IMR-90 (cell line): ENCODE measurements around the gene CHM. TPM values are rescaled to one million over a fixed set of nuclear protein-coding genes. Genes with fewer than 3 reads are reported as not detected.

Source experiments
- ATAC-seq: fragments of 200-7000 bp; cut with Tn5 transposase; 2 replicates; pipeline ENCODE4 v1.9.1; 2020; ENCODE audit warnings: low read depth, mild to moderate bottlenecking, moderate library complexity
- BruUV-seq: library from RNA; stranded (reverse); fragments of 400-500 nt; replicated peaks from 2 replicates; lab custom pipeline; 2021; lab: Mats Ljungman, UMichigan
- CTCF ChIA-PET: fragments of 300-600 bp; formaldehyde crosslinking; extraction: SDS; loops from one replicate; lab custom pipeline; 2021; ENCODE audit warnings: antibody characterized with exemption; lab: Yijun Ruan, JAX
- POLR2A ChIA-PET: fragments of 300-600 bp; sonication (Branson Sonifier 250); formaldehyde crosslinking; loops from one replicate; lab custom pipeline; 2022; ENCODE audit warnings: antibody characterized with exemption; ENCODE audit not compliant: unreplicated experiment; lab: Charles Lee
- DNase-seq: peaks from one replicate; pipeline ENCODE4 v3.0.0; 2013
- H2AFZ ChIP-seq: replicated peaks from 2 replicates; pipeline ENCODE3; 2013; ENCODE audit warnings: low read length, mild to moderate bottlenecking; ENCODE audit not compliant: poor library complexity
- H2AK5ac ChIP-seq: 2 replicates; pipeline ENCODE4 v1.6.1; 2013; ENCODE audit warnings: low read depth, low read length, inconsistent platforms
- H2AK9ac ChIP-seq: replicated peaks from 2 replicates; pipeline ENCODE3; 2013; ENCODE audit warnings: mild to moderate bottlenecking, low read depth, low read length, moderate library complexity; ENCODE audit not compliant: poor library complexity
- H2BK120ac ChIP-seq: 2 replicates; pipeline ENCODE4 v1.6.1; 2013; ENCODE audit warnings: low read depth, low read length, inconsistent platforms
- H2BK15ac ChIP-seq: 3 replicates; pipeline ENCODE4 v1.6.1; 2013; ENCODE audit warnings: low read depth, low read length, inconsistent platforms
- H2BK20ac ChIP-seq: 2 replicates; pipeline ENCODE4 v1.6.1; 2013; ENCODE audit warnings: low read depth, mild to moderate bottlenecking, inconsistent platforms, low read length, moderate library complexity
- H2BK5ac ChIP-seq: 2 replicates; pipeline ENCODE4 v1.6.1; 2013; ENCODE audit warnings: mild to moderate bottlenecking, low read depth, low read length, inconsistent platforms; ENCODE audit not compliant: poor library complexity, severe bottlenecking
- H3K14ac ChIP-seq: replicated peaks from 2 replicates; pipeline ENCODE4 v1.6.1; 2013; ENCODE audit warnings: low read depth, low read length, inconsistent platforms
- H3K18ac ChIP-seq: 2 replicates; pipeline ENCODE4 v1.6.1; 2013; ENCODE audit warnings: low read depth, low read length, control low read depth
- H3K23ac ChIP-seq: 2 replicates; pipeline ENCODE4 v1.6.1; 2013; ENCODE audit warnings: low read depth, low read length, inconsistent platforms
- H3K27ac ChIP-seq: 2 replicates; pipeline ENCODE4 v1.5.1; 2013; ENCODE audit warnings: mild to moderate bottlenecking, control low read depth, low read length; ENCODE audit not compliant: insufficient read depth
- H3K27me3 ChIP-seq: 2 replicates; pipeline ENCODE4 v1.6.1; 2013; ENCODE audit warnings: low read length; ENCODE audit not compliant: control insufficient read depth, insufficient read depth
- H3K36me3 ChIP-seq: 2 replicates; pipeline ENCODE4 v1.6.1; 2013; ENCODE audit warnings: low read length, mixed read lengths; ENCODE audit not compliant: control insufficient read depth, insufficient read depth
- H3K4ac ChIP-seq: 2 replicates; pipeline ENCODE4 v1.6.1; 2013; ENCODE audit warnings: low read depth, low read length, inconsistent platforms
- H3K4me1 ChIP-seq: 2 replicates; pipeline ENCODE4 v1.6.1; 2013; ENCODE audit warnings: low read length, mixed read lengths; ENCODE audit not compliant: control insufficient read depth, insufficient read depth
- H3K4me2 ChIP-seq: 2 replicates; pipeline ENCODE4 v1.6.1; 2013; ENCODE audit warnings: low read depth, mild to moderate bottlenecking, control low read depth, low read length, moderate library complexity
- H3K4me3 ChIP-seq: 2 replicates; pipeline ENCODE4 v1.5.1; 2013; ENCODE audit warnings: low read depth, mild to moderate bottlenecking, control low read depth, low read length, moderate library complexity; ENCODE audit not compliant: insufficient read depth
- H3K56ac ChIP-seq: 2 replicates; pipeline ENCODE4 v1.6.1; 2013; ENCODE audit warnings: low read length, inconsistent platforms; ENCODE audit not compliant: insufficient read depth; ENCODE audit errors: extremely low read depth
- H3K79me1 ChIP-seq, 2 experiments: 2 replicates each; pipeline ENCODE4 v1.6.1; 2013; ENCODE audit warnings: low read length in 2 of 2, inconsistent platforms in 1 of 2, low read depth in 1 of 2
- H3K9ac ChIP-seq: 2 replicates; pipeline ENCODE4 v1.6.1; 2013; ENCODE audit warnings: low read depth, low read length, control low read depth
- H3K9me1 ChIP-seq: 2 replicates; pipeline ENCODE4 v1.6.1; 2013; ENCODE audit warnings: low read length, inconsistent platforms; ENCODE audit not compliant: insufficient read depth
- H3K9me3 ChIP-seq: 2 replicates; pipeline ENCODE4 v1.6.1; 2013; ENCODE audit warnings: low read length; ENCODE audit not compliant: control insufficient read depth, insufficient read depth
- H4K20me1 ChIP-seq: 2 replicates; pipeline ENCODE4 v1.6.1; 2013; ENCODE audit warnings: low read length, inconsistent platforms; ENCODE audit not compliant: insufficient read depth
- H4K5ac ChIP-seq: 2 replicates; pipeline ENCODE4 v1.6.1; 2013; ENCODE audit warnings: mild to moderate bottlenecking, low read depth, low read length, control low read depth
- H4K8ac ChIP-seq, 2 experiments: 2 replicates each; pipeline ENCODE4 v1.6.1; 2013; ENCODE audit warnings: low read depth in 2 of 2, low read length in 2 of 2, control low read depth in 1 of 2, inconsistent platforms in 1 of 2
- H4K91ac ChIP-seq: 2 replicates; pipeline ENCODE4 v1.6.1; 2013; ENCODE audit warnings: low read depth, low read length, inconsistent platforms; ENCODE audit not compliant: insufficient read depth
- BHLHE40 ChIP-seq: fragments of 150-350 bp; IDR thresholded peaks from 2 replicates; pipeline ENCODE4 v1.6.1; 2016; ENCODE audit warnings: mild to moderate bottlenecking, low read depth, low read length
- CEBPB ChIP-seq: IDR thresholded peaks from 2 replicates; pipeline ENCODE4 v1.6.1; 2012; ENCODE audit warnings: low read depth, low read length, improper control_type of control experiment
- CHD1 ChIP-seq: IDR thresholded peaks from 2 replicates; pipeline ENCODE4 v1.6.1; 2012; ENCODE audit warnings: low read depth, low read length, improper control_type of control experiment
- FOS ChIP-seq: fragments of 150-350 bp; IDR thresholded peaks from 2 replicates; pipeline ENCODE4 v1.6.1; 2016; ENCODE audit warnings: low read depth, low read length
- MAFK ChIP-seq: IDR thresholded peaks from 2 replicates; pipeline ENCODE4 v1.6.1; 2012; ENCODE audit warnings: low read depth, low read length, improper control_type of control experiment
- MAZ ChIP-seq: IDR thresholded peaks from 2 replicates; pipeline ENCODE4 v1.6.1; 2012; ENCODE audit warnings: low read depth, mild to moderate bottlenecking, low read length, improper control_type of control experiment, moderate library complexity, borderline replicate concordance
- MXI1 ChIP-seq: IDR thresholded peaks from 2 replicates; pipeline ENCODE4 v1.6.1; 2012; ENCODE audit warnings: low read depth, mild to moderate bottlenecking, low read length, moderate library complexity, borderline replicate concordance
- NFE2L2 ChIP-seq: fragments of 150-350 bp; IDR thresholded peaks from 2 replicates; pipeline ENCODE4 v1.6.1; 2016; ENCODE audit warnings: low read depth, mild to moderate bottlenecking, low read length
- POLR2A ChIP-seq: IDR thresholded peaks from 2 replicates; pipeline ENCODE4 v1.6.1; 2012; ENCODE audit warnings: mild to moderate bottlenecking, low read depth, low read length
- RAD21 ChIP-seq: IDR thresholded peaks from 2 replicates; pipeline ENCODE4 v1.6.1; 2012; ENCODE audit warnings: low read length, improper control_type of control experiment
- RCOR1 ChIP-seq: IDR thresholded peaks from 2 replicates; pipeline ENCODE4 v1.6.1; 2012; ENCODE audit warnings: mild to moderate bottlenecking, low read length, improper control_type of control experiment; ENCODE audit not compliant: insufficient replicate concordance
- RFX5 ChIP-seq: IDR thresholded peaks from 2 replicates; pipeline ENCODE4 v1.8.0; 2012; ENCODE audit warnings: low read depth, mild to moderate bottlenecking, low read length, moderate library complexity
- SMC3 ChIP-seq: fragments of 150-350 bp; IDR thresholded peaks from 2 replicates; pipeline ENCODE4 v1.6.1; 2016; ENCODE audit warnings: low read depth, mild to moderate bottlenecking, antibody characterized with exemption, low read length, moderate library complexity
- WGBS, 2 experiments: methylation state at CpG; one replicate each; pipeline versions ENCODE4 v1.1.5 to v1.1.7; 2013; ENCODE audit warnings: missing lambda C conversion rate in 2 of 2; ENCODE audit not compliant: insufficient read length in 1 of 2; ENCODE audit errors: extremely low coverage in 2 of 2; 5-methylcytosine and 5-hydroxymethylcytosine counted together
- dilution Hi-C: fragments of 300-500 bp; cut with HindIII; formaldehyde crosslinking; loops from one replicate; pipeline ENCODE4 v1.14.3; 2018; ENCODE audit warnings: low sequenced_read_pairs; ENCODE audit not compliant: unreplicated experiment
- in situ Hi-C: fragments of 300-500 bp; cut with MboI; formaldehyde crosslinking; loops from 3 replicates; pipeline ENCODE4 v1.14.3; 2019; ENCODE audit warnings: low sequenced_read_pairs, inconsistent platforms, mixed read lengths
- intact Hi-C: fragments of 100-400 bp; cut with micrococcal nuclease; formaldehyde crosslinking; loops from 2 replicates; pipeline ENCODE4 v1.10.0; 2022
- polyA plus RNA-seq, 3 experiments: library from polyadenylated mRNA; depleted of rRNA; stranded (reverse); fragments of >200 nt; gene quantifications; 2 replicates each; pipeline ENCODE4 v1.2.3, GENCODE V29; 2012; ENCODE audit warnings: low replicate concordance in 1 of 3
- total RNA-seq: library from RNA; depleted of rRNA; stranded (reverse); fragments of >200 nt; gene quantifications from 2 replicates; pipeline ENCODE4 v1.2.3, GENCODE V29; 2012
- TF ChIP-seq, protein P1 (sequence below): fragments of 150-350 bp; IDR thresholded peaks from 2 replicates; pipeline ENCODE4 v1.6.1; 2016; ENCODE audit warnings: low read depth, mild to moderate bottlenecking, low read length, moderate library complexity, borderline replicate concordance
- TF ChIP-seq, protein P2 (sequence below): fragments of 150-350 bp; IDR thresholded peaks from 2 replicates; pipeline ENCODE4 v1.6.1; 2017; ENCODE audit warnings: mild to moderate bottlenecking, antibody characterized with exemption, low read length, low read depth

CHM gene
- total and polyA plus RNA-seq, 2 of the 4 experiments (the other 2 are of a cell fraction): 11.9 to 21.7 TPM

DNA sequence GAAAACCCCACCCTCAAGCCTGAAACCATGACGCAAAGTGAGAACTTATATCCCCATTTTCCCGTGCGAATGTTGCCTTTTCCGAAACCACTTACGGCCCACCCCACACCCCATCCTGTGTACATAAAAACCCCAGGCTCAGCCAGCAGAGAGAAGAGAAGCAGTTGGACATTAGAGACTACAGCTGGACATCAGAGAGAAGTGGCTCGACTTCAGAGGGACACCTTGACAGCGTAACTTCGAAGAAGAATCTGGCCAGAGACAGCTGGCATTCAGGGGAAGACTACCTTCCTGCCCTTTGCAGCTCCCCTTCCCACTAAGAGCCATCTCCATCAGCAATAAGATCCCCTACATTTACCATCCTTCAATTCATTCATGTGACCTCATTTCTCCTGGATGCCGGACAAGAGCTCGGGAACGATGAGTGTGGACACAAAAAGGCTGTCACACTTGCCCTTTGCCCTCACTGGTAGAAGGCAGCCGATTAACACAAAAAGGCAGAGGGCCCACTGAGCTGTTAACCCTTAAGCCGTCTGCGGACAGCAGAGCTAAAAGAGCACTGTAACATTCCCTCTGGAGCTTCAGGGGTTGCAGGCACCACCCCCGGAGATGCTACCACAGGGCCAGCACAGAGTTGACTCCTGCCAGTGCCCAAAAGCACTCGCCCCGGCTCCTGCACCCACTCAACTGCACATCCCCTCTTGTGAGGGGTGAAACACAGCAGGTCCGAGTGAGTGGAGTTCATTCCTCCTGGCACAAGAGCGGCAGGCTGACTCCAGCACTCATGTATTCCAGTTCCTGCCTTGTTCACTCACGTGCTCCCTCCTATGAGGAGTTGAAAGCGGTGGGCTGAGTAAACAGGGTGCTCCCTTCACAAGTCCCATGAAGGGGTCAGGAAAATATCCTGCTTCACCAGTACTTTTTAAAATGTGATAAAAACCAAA lies 7.5 kb downstream of the CHM start:
- no peak overlapping the region for H4K5ac ChIP-seq
- H3K9me1 ChIP-seq: peaks cover 2% of the 10 kb centered on the region; the same call in 1 of the 2 replicates
- BruUV-seq: no TSS peak
- peaks cover 4% of the 10 kb centered on the region; the same call in 1 of the 2 replicates for H4K20me1 ChIP-seq
- no peak overlapping the region for H3K9ac ChIP-seq
- no peak overlapping the region for H3K23ac ChIP-seq
- no peak overlapping the region for H2AFZ ChIP-seq
- H3K9me3 ChIP-seq: no peaks in the 10 kb centered on the region
- H4K8ac ChIP-seq: no peak overlapping the region
- no peak overlapping the region for H3K4me3 ChIP-seq
- no peak overlapping the region for H2BK120ac ChIP-seq
- peaks cover 3 to 13% of the 10 kb centered on the region in 2 experiments; a peak in 3 of 4 replicates for H3K79me1 ChIP-seq
- H2AK5ac ChIP-seq: no peak overlapping the region
- TF ChIP-seq MAFK (no peak), MXI1 (no peak), RCOR1 (no peak), RFX5 (no peak), CEBPB (no peak), SMC3 (no peak), BHLHE40 (no peak), RAD21 (no peak), POLR2A (no peak), MAZ (no peak), CHD1 (no peak), NFE2L2 (no peak), FOS (no peak)
- TF ChIP-seq, protein P1, sequence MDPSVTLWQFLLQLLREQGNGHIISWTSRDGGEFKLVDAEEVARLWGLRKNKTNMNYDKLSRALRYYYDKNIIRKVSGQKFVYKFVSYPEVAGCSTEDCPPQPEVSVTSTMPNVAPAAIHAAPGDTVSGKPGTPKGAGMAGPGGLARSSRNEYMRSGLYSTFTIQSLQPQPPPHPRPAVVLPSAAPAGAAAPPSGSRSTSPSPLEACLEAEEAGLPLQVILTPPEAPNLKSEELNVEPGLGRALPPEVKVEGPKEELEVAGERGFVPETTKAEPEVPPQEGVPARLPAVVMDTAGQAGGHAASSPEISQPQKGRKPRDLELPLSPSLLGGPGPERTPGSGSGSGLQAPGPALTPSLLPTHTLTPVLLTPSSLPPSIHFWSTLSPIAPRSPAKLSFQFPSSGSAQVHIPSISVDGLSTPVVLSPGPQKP: no peak
- TF ChIP-seq, protein P2, sequence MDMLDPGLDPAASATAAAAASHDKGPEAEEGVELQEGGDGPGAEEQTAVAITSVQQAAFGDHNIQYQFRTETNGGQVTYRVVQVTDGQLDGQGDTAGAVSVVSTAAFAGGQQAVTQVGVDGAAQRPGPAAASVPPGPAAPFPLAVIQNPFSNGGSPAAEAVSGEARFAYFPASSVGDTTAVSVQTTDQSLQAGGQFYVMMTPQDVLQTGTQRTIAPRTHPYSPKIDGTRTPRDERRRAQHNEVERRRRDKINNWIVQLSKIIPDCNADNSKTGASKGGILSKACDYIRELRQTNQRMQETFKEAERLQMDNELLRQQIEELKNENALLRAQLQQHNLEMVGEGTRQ: no peak
- H3K56ac ChIP-seq: no peak overlapping the region
- CTCF ChIA-PET: no interaction called here
- no peak overlapping the region for H2BK15ac ChIP-seq
- no peaks in the 10 kb centered on the region for H3K27me3 ChIP-seq
- dilution Hi-C loops (no loop called here), intact Hi-C loops (no loop called here), in situ Hi-C loops (no loop called here)
- H3K36me3 ChIP-seq: no peaks in the 10 kb centered on the region
- no peak overlapping the region for H2AK9ac ChIP-seq
- H4K91ac ChIP-seq: no peak overlapping the region
- H3K4ac ChIP-seq: no peak overlapping the region
- no peak overlapping the region for H3K4me2 ChIP-seq
- H3K4me1 ChIP-seq: no peaks in the 10 kb centered on the region
- POLR2A ChIA-PET: no interaction called here
- no peak overlapping the region for H2BK5ac ChIP-seq
- no peak overlapping the region for H3K27ac ChIP-seq
- DNase-seq (no peak), ATAC-seq (no peak)
- no peak overlapping the region for H2BK20ac ChIP-seq
- no peak overlapping the region for H3K14ac ChIP-seq
- no peak overlapping the region for H3K18ac ChIP-seq
- 80% methylated on average over 2 of the region's 21 CpGs; no CpG with 5 or more reads in 1 of the 2 experiments for WGBS, 2 experiments
